IMR-90 (cell line): ENCODE measurements around the gene TRIM40.

Source experiments
- BHLHE40 ChIP-seq: fragments of 150-350 bp; IDR thresholded peaks from 2 replicates; pipeline ENCODE4 v1.6.1; 2016; ENCODE audit warnings: mild to moderate bottlenecking, low read depth, low read length
- FOS ChIP-seq: fragments of 150-350 bp; IDR thresholded peaks from 2 replicates; pipeline ENCODE4 v1.6.1; 2016; ENCODE audit warnings: low read depth, low read length
- POLR2A ChIP-seq: IDR thresholded peaks from 2 replicates; pipeline ENCODE4 v1.6.1; 2012; ENCODE audit warnings: mild to moderate bottlenecking, low read depth, low read length
- RAD21 ChIP-seq: IDR thresholded peaks from 2 replicates; pipeline ENCODE4 v1.6.1; 2012; ENCODE audit warnings: low read length, improper control_type of control experiment
- RFX5 ChIP-seq: IDR thresholded peaks from 2 replicates; pipeline ENCODE4 v1.8.0; 2012; ENCODE audit warnings: low read depth, mild to moderate bottlenecking, low read length, moderate library complexity
- SMC3 ChIP-seq: fragments of 150-350 bp; IDR thresholded peaks from 2 replicates; pipeline ENCODE4 v1.6.1; 2016; ENCODE audit warnings: low read depth, mild to moderate bottlenecking, antibody characterized with exemption, low read length, moderate library complexity
- TF ChIP-seq, protein P1 (sequence below): fragments of 150-350 bp; IDR thresholded peaks from 2 replicates; pipeline ENCODE4 v1.6.1; 2016; ENCODE audit warnings: low read depth, mild to moderate bottlenecking, low read length, moderate library complexity, borderline replicate concordance
- TF ChIP-seq, protein P2 (sequence below): conservative IDR thresholded peaks from 2 replicates; pipeline ENCODE4 v1.5.1; 2012; ENCODE audit warnings: mild to moderate bottlenecking, low read depth, low read length, improper control_type of control experiment
- TF ChIP-seq, protein P3 (sequence below): fragments of 150-350 bp; IDR thresholded peaks from 2 replicates; pipeline ENCODE4 v1.6.1; 2017; ENCODE audit warnings: mild to moderate bottlenecking, antibody characterized with exemption, low read length, low read depth

DNA sequence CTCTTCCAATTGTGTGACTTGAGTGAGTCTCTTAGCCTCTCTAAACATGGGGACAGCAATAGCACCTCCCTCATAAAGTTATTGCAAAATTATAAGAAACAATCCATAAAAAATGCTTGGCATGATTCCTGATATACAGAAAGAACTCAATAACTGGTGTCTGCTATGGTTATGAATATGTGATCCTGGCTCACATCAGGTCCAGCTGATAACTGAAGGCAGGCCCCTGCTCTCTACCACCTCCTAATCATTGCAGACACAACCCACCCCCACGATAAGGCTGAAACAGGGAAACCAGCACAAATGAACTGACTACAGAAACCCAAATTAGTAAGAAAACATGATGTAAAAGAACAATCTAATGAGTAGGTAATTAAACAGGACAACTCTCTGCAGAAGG is 32.8 kb downstream of the TRIM40 start:
- TF ChIP-seq, protein P1, sequence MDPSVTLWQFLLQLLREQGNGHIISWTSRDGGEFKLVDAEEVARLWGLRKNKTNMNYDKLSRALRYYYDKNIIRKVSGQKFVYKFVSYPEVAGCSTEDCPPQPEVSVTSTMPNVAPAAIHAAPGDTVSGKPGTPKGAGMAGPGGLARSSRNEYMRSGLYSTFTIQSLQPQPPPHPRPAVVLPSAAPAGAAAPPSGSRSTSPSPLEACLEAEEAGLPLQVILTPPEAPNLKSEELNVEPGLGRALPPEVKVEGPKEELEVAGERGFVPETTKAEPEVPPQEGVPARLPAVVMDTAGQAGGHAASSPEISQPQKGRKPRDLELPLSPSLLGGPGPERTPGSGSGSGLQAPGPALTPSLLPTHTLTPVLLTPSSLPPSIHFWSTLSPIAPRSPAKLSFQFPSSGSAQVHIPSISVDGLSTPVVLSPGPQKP: no peak
- TF ChIP-seq, protein P2, sequence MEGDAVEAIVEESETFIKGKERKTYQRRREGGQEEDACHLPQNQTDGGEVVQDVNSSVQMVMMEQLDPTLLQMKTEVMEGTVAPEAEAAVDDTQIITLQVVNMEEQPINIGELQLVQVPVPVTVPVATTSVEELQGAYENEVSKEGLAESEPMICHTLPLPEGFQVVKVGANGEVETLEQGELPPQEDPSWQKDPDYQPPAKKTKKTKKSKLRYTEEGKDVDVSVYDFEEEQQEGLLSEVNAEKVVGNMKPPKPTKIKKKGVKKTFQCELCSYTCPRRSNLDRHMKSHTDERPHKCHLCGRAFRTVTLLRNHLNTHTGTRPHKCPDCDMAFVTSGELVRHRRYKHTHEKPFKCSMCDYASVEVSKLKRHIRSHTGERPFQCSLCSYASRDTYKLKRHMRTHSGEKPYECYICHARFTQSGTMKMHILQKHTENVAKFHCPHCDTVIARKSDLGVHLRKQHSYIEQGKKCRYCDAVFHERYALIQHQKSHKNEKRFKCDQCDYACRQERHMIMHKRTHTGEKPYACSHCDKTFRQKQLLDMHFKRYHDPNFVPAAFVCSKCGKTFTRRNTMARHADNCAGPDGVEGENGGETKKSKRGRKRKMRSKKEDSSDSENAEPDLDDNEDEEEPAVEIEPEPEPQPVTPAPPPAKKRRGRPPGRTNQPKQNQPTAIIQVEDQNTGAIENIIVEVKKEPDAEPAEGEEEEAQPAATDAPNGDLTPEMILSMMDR: no peak
- TF ChIP-seq, protein P3, sequence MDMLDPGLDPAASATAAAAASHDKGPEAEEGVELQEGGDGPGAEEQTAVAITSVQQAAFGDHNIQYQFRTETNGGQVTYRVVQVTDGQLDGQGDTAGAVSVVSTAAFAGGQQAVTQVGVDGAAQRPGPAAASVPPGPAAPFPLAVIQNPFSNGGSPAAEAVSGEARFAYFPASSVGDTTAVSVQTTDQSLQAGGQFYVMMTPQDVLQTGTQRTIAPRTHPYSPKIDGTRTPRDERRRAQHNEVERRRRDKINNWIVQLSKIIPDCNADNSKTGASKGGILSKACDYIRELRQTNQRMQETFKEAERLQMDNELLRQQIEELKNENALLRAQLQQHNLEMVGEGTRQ: no peak
- TF ChIP-seq POLR2A: no peak
- TF ChIP-seq BHLHE40: no peak
- no peak for TF ChIP-seq RFX5
- TF ChIP-seq SMC3: no peak
- TF ChIP-seq FOS: no peak
- TF ChIP-seq RAD21: no peak
